Natural killer cell (primary cell): ENCODE data around the gene SMIM45.
A peak's percentile ranks its signal among the peaks of the same experiment; 100 is the strongest.

ENCODE experiments used
- ATAC-seq, 3 donors: fragments of 150-1000 bp in 2 of 3; fragments of 200-7000 bp in 1 of 3; cut with Tn5 transposase; 1 replicate in 1 of 3; 2 replicates in 2 of 3; pipeline ENCODE4 v1.10.0; 2021; ENCODE audit warnings: mild to moderate bottlenecking in 2 of 3, moderate library complexity in 2 of 3
- DNase-seq, 2 donors: peaks; one replicate each; pipeline versions ENCODE4 v3.0.0 to v3.0.0-alpha.2; 2013 to 2021; ENCODE audit warnings: mixed read lengths in 1 of 2
- H3K27ac ChIP-seq: one replicate; pipeline ENCODE4 v1.5.1; 2013; ENCODE audit warnings: mild to moderate bottlenecking, low read length
- H3K27me3 ChIP-seq: one replicate; pipeline ENCODE4 v1.6.1; 2013; ENCODE audit warnings: low read length; ENCODE audit not compliant: control insufficient read depth, insufficient read depth
- H3K36me3 ChIP-seq: one replicate; pipeline ENCODE4 v1.6.1; 2013; ENCODE audit warnings: low read length; ENCODE audit not compliant: control insufficient read depth, insufficient read depth
- H3K4me1 ChIP-seq: one replicate; pipeline ENCODE4 v1.6.1; 2013; ENCODE audit warnings: low read length; ENCODE audit not compliant: control insufficient read depth, insufficient read depth
- H3K4me3 ChIP-seq: one replicate; pipeline ENCODE4 v1.5.1; 2013; ENCODE audit warnings: low read length
- H3K9me3 ChIP-seq: one replicate; pipeline ENCODE4 v1.6.1; 2013; ENCODE audit warnings: low read length; ENCODE audit not compliant: control insufficient read depth, insufficient read depth
- H3K27ac Mint-ChIP-seq, 2 donors: one replicate each; pipeline ENCODE4 v1.8.0; 2022; ENCODE audit warnings: mild to moderate bottlenecking in 2 of 2, mixed read lengths in 2 of 2, moderate library complexity in 1 of 2
- H3K27me3 Mint-ChIP-seq, 2 donors: one replicate each; pipeline ENCODE4 v1.8.0; 2022; ENCODE audit warnings: low read depth in 2 of 2, mixed read lengths in 2 of 2
- H3K36me3 Mint-ChIP-seq: one replicate; pipeline ENCODE4 v1.8.0; 2022; ENCODE audit warnings: mixed read lengths
- H3K4me1 Mint-ChIP-seq, 2 donors: one replicate each; pipeline ENCODE4 v1.8.0; 2022; ENCODE audit warnings: mixed read lengths in 2 of 2
- H3K4me3 Mint-ChIP-seq: one replicate; pipeline ENCODE4 v1.8.0; 2022; ENCODE audit warnings: mild to moderate bottlenecking, moderate library complexity, mixed read lengths
- H3K9me3 Mint-ChIP-seq, 2 donors: one replicate each; pipeline ENCODE4 v1.8.0; 2022; ENCODE audit warnings: mixed read lengths in 2 of 2
- WGBS: methylation state at CpG from one replicate; pipeline ENCODE4 v1.1.7; 2013; ENCODE audit warnings: missing lambda C conversion rate; ENCODE audit not compliant: insufficient coverage; 5-methylcytosine and 5-hydroxymethylcytosine counted together
- intact Hi-C: fragments of 100-400 bp; cut with micrococcal nuclease; formaldehyde crosslinking; loops from one replicate; pipeline ENCODE4 v1.14.2; 2022
- TF ChIP-seq, protein P1 (sequence below): fragments of 200-600 bp; IDR thresholded peaks from one replicate; pipeline ENCODE4 v1.8.0; 2022; ENCODE audit warnings: antibody characterized with exemption

SMIM45 gene

DNA sequence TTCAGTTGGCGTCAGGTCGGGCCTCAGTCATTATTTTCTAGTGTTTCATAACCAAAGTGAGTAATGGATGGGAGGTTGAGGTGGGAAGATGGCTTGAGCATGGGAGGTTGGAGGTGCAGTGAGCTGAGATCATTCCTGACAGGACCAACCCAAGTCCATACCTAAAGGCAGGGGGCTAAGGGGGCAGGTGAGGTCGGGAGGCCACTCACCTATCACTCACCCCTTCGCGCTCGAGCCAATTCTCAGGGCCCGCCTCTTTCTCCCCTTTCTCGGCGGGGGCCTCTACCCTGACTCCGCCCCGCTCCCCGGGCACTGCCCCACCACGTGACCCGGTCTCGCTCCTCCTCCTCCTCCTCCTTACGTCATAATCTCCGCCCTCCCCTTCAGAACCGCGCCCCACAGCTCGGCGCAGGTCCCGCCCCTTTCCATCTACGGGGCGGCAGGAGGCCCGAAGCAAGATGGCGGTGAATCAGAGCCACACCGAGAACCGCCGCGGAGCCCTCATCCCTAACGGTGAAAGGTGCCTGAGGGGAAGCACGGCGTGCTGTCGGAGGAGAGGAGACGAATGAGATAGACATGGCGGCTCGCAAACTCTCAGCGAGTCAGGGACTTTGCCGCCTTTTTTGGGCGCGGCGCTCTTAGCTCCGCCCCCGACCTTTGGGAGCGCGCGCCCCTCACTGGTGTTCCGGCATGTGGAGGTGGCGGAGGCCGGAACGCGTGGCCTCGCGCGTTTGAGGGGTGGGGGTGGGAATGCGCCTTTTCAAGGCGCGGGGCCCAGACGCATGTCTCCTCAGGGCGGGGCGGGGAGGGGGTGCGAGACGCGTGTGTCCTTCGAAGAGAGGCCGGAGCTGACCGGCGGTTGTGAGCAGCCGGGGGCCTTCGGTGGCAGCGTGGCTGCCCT, 46.7 kb downstream of the SMIM45 start, which contains the start of gene WBP2NL:
TSS of gene WBP2NL (plus strand) at position 428 of the 901 bp plus-strand sequence. CDS start at position 459, 31 bp downstream.
- DNase-seq (peak; percentile 85 to 95), ATAC-seq (peak; percentile 97 to 98 (median 98))
- H3K9me3 ChIP-seq, result no peaks in the 10 kb centered on the region
- WGBS, result 43% methylated on average over 71 of the region's 71 CpGs
- H3K27me3 Mint-ChIP-seq, result peaks cover 0 to 12% of the 10 kb centered on the region in 2 donors
- no peaks in the 10 kb centered on the region for H3K27me3 ChIP-seq
- peaks cover 21% of the 10 kb centered on the region for H3K4me1 ChIP-seq
- peaks cover 5 to 22% of the 10 kb centered on the region in 2 donors for H3K4me1 Mint-ChIP-seq
- peak within 1 kb of the TSS; percentile 87 to 94 for H3K27ac Mint-ChIP-seq
- intact Hi-C loops, result loop anchor here (1.0 kb wide), 1 partner anchor 92 kb away; the partner anchor contains the start of gene NDUFA6
- peak within 1 kb of the TSS; percentile 98 for H3K4me3 Mint-ChIP-seq
- H3K4me3 ChIP-seq, result peak within 1 kb of the TSS; percentile 79
- peaks cover 0 to 2% of the 10 kb centered on the region in 2 donors for H3K9me3 Mint-ChIP-seq
- no peaks in the 10 kb centered on the region for H3K36me3 ChIP-seq
- no peaks in the 10 kb centered on the region for H3K36me3 Mint-ChIP-seq
- TF ChIP-seq, protein P1, sequence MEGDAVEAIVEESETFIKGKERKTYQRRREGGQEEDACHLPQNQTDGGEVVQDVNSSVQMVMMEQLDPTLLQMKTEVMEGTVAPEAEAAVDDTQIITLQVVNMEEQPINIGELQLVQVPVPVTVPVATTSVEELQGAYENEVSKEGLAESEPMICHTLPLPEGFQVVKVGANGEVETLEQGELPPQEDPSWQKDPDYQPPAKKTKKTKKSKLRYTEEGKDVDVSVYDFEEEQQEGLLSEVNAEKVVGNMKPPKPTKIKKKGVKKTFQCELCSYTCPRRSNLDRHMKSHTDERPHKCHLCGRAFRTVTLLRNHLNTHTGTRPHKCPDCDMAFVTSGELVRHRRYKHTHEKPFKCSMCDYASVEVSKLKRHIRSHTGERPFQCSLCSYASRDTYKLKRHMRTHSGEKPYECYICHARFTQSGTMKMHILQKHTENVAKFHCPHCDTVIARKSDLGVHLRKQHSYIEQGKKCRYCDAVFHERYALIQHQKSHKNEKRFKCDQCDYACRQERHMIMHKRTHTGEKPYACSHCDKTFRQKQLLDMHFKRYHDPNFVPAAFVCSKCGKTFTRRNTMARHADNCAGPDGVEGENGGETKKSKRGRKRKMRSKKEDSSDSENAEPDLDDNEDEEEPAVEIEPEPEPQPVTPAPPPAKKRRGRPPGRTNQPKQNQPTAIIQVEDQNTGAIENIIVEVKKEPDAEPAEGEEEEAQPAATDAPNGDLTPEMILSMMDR, result no peak
- H3K27ac ChIP-seq, result peak within 1 kb of the TSS; percentile 73

DNA sequence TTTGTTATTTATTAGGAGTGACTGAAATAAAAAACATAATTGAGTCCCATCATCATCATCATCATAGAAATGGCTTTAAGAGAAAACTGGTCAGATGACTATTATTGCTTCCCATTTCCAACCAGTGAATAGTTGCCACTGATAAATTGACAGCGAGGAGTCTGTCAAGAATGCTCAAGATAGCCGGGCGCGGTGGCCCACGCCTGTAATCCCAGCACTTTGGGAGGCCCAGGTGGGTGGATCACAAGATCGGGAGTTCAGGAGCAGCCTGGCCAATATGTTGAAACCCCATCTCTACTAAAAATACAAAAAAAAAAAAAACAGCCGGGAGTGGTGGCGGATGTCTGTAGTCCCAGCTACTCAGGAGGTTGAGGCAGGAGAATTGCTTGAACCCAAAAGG, 48.5 kb downstream of the SMIM45 start:
- peak overlapping the region; percentile 7 to 49 for H3K27ac Mint-ChIP-seq
- peak overlapping the region; percentile 77 for H3K4me3 Mint-ChIP-seq
- H3K27me3 ChIP-seq, result no peaks in the 10 kb centered on the region
- peaks cover 5 to 22% of the 10 kb centered on the region in 2 donors for H3K4me1 Mint-ChIP-seq
- 99% methylated on average over 8 of the region's 8 CpGs for WGBS
- H3K4me3 ChIP-seq, result no peak overlapping the region
- no peak for DNase-seq
- H3K36me3 Mint-ChIP-seq, result no peaks in the 10 kb centered on the region
- TF ChIP-seq, protein P1, result no peak
- H3K9me3 Mint-ChIP-seq, result peaks cover 0 to 2% of the 10 kb centered on the region in 2 donors
- H3K9me3 ChIP-seq, result no peaks in the 10 kb centered on the region
- no peak for ATAC-seq
- H3K36me3 ChIP-seq, result no peaks in the 10 kb centered on the region
- no peak overlapping the region for H3K27ac ChIP-seq
- intact Hi-C loops, result no loop called here
- H3K27me3 Mint-ChIP-seq, result peaks cover 0 to 7% of the 10 kb centered on the region in 2 donors
- peaks cover 21% of the 10 kb centered on the region for H3K4me1 ChIP-seq

DNA sequence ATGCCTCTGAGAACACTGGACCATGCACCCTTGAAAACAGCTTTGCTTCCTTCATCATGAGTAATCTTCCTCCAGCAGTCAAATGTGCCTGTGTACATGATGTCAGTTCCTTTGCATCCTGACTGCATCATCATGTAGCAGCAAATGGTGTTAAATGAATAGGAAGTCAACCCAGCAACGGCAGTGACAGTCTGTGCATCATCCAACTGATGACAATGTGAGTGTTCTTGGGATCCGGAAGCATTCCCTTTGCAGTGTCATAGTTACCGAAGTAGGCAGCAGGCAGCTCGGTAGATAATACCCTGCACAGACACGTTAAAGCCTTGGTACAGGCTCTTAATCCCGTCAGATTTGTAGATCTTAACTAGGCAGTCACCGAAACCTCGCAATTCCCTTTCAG, 49.2 kb downstream of the SMIM45 start:
- Mint-ChIP-seq H3K4me3 (no peak overlapping the region), H3K4me1 (peaks cover 5 to 22% of the 10 kb centered on the region in 2 donors), H3K36me3 (no peaks in the 10 kb centered on the region), H3K9me3 (peaks cover 0 to 2% of the 10 kb centered on the region in 2 donors), H3K27ac (no peak overlapping the region), H3K27me3 (peaks cover 0 to 7% of the 10 kb centered on the region in 2 donors)
- intact Hi-C loops, result no loop called here
- Histone ChIP-seq H3K4me3 (no peak overlapping the region), H3K36me3 (no peaks in the 10 kb centered on the region), H3K27me3 (no peaks in the 10 kb centered on the region), H3K27ac (no peak overlapping the region), H3K4me1 (peaks cover 21% of the 10 kb centered on the region), H3K9me3 (no peaks in the 10 kb centered on the region)
- 81% methylated on average over 8 of the region's 8 CpGs for WGBS
- ATAC-seq (no peak), DNase-seq (no peak)
- TF ChIP-seq, protein P1, result no peak
